Raji (cell line): ENCODE measurements around the gene PRICKLE4.

Source experiments
- POLR2A ChIP-seq: IDR thresholded peaks from 2 replicates; pipeline ENCODE4 v1.6.1; 2011; ENCODE audit warnings: low read depth, low read length, control low read depth; ENCODE audit not compliant: insufficient read depth

PRICKLE4 gene

GRCh38 chr6:41757931-41758640, 22.5 kb upstream of the PRICKLE4 start:
- no peak for TF ChIP-seq POLR2A

GRCh38 chr6:41758641-41759035, 21.9 kb upstream of the PRICKLE4 start:
- no peak for TF ChIP-seq POLR2A

GRCh38 chr6:41759106-41759904, 21.3 kb upstream of the PRICKLE4 start:
- TF ChIP-seq POLR2A, result no peak

- no peak for TF ChIP-seq POLR2A
Observed at GRCh38 chr6:41759905-41760579, 20.5 kb upstream of the PRICKLE4 start.

- no peak for TF ChIP-seq POLR2A
Observed at GRCh38 chr6:41763470-41763869, 17.1 kb upstream of the PRICKLE4 start.

- no peak for TF ChIP-seq POLR2A
Observed at GRCh38 chr6:41767112-41767833, 13.3 kb upstream of the PRICKLE4 start.

- no peak for TF ChIP-seq POLR2A
Observed at GRCh38 chr6:41768545-41769308, 11.9 kb upstream of the PRICKLE4 start.

- no peak for TF ChIP-seq POLR2A
Observed at GRCh38 chr6:41769376-41769775, 11.2 kb upstream of the PRICKLE4 start.

- no peak for TF ChIP-seq POLR2A
Observed at GRCh38 chr6:41770381-41771057, 10.1 kb upstream of the PRICKLE4 start.

- no peak for TF ChIP-seq POLR2A
Observed at GRCh38 chr6:41771058-41771983, 9.3 kb upstream of the PRICKLE4 start.

GRCh38 chr6:41774841-41775240, 5.7 kb upstream of the PRICKLE4 start:
- TF ChIP-seq POLR2A, result no peak

GRCh38 chr6:41775293-41775882, 5.2 kb upstream of the PRICKLE4 start:
- TF ChIP-seq POLR2A, result no peak

- TF ChIP-seq POLR2A, result no peak
Observed at GRCh38 chr6:41777551-41778285, 2.9 kb upstream of the PRICKLE4 start.
